ENCODE measurements around the gene CACNA2D3.
"Not testable (repeated sequence)": the region's sequence is repeated elsewhere in the genome, so short reads cannot be mapped to it uniquely, and the experiment has no call there.

Gene CACNA2D3

DNA sequence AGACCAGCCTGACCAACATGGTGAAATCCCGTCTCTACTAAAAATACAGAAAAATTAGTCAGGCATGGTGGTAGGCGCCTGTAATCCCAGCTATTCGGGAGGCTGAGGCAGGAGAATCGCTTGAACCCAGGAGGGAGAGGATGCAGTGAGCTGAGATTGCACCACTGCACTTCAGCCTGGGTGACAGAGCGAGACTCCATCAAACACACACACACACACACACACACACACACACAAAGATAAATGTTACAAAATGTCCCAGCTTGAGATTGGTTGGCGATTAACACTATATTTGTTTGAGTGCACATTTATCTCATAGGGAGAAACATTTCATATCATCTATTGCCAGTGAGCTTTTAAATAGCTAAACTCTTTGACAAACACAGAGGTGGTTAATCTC lies 508.6 kb downstream of the CACNA2D3 start:
- DNase-seq (ENCODE audit: low read depth, low spot score), result not testable (repeated sequence)

DNA sequence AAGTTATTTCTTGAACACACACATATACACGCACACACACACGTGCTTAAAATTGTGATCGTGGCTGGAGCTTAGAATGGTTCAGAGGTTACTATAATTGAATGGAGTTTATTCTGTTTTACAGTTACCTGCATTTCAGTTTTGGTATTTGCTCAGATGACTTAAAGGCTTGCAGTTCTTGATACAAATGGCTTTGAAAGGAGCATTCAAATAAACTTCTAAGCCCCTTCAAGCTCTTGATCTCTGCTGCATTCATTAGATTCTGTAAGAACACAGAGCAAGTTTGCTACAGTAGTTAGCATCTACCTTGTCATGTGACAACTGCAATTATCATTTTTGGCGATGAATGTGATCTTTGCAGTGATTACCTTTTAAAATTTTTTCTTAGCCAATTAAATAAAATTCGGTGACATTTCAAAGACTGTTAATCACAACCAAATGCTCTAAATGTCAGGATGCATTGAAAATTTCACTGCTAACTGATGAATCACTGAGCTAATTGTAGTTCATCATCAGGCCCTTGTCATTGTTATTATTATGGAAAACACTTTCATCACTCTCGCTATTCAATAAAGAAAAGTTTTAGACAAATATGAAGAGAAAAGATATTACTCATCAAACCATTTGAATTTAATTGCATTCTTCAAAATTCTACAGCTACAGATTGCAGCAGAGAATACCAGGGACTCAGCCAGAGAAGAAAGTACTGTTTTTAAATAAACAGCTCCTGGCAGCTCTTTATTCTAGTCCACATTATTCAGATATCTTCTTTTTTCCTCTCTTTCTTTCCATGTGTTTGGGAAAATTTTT lies 509.4 kb downstream of the CACNA2D3 start:
- no peak for DNase-seq (ENCODE audit: low read depth, low spot score)

DNA sequence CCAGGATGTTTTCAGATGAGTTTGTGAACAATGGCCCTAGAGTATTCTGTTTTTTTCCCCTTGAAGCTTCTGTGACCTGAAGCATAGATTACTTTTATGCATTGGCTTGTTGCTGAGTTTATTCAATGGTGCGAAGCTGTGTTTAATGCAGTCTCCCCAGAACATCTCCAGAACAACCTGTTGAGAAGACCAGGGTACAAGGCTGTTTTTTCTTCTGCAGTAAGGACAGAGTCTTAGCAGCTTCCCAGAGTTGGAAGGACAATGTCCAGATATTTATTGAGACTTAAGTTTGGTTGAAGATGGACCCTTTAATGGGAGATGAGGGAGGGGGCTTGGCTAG lies 509.9 kb downstream of the CACNA2D3 start:
- no peak for DNase-seq (ENCODE audit: low read depth, low spot score)

DNA sequence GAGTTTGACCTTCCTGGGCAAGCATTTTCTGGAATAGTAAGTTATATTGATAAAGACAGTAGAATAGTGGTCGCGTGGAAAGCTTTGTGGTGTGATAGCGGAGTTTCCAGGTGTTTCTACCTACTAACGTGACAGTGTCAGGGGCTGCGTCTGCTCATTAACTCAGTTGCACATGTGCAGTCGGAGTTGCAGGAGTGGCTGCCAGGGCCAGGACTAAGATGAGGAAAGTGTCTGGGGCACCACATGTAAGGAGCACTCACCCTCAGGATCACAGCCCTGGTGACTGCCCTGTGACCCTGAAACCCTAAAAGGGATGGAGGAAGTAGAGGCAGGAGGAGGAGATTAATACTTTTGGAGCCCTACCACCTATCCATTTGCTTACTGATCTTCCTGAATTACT lies 510.5 kb downstream of the CACNA2D3 start:
- DNase-seq (ENCODE audit: low read depth, low spot score), result no peak

DNA sequence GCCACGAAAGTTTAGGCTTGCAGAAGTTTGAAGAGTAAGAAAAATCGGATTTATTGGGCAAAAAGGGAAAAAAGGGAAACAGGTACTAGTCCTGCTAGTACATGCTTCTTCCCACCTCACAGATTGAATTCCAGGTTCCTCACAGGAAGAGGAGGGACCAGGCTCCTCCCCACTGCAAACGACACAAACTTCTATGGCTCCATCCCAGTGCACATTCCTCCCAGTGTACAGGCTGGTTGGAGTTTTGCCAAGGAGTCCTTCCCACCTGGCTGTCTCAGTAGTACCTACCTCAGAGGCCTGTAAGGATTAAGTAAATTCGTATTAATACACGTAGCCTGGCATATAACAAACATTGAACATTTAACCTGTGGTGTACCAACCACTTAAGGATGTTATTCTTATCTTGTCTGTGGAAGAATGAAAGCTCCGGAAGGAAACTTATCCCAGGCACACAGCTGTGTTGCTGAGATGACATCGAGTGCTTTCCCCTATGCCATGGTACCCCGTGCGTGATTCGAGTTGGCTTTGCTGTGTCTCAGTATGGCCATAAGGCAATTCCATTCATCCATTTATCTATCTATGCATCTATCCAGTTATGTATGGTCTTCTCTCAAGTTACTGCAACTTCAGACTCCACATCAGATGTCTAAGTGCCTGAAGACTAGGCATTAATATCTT lies 511.2 kb downstream of the CACNA2D3 start:
- no peak for DNase-seq (ENCODE audit: low read depth, low spot score)

DNA sequence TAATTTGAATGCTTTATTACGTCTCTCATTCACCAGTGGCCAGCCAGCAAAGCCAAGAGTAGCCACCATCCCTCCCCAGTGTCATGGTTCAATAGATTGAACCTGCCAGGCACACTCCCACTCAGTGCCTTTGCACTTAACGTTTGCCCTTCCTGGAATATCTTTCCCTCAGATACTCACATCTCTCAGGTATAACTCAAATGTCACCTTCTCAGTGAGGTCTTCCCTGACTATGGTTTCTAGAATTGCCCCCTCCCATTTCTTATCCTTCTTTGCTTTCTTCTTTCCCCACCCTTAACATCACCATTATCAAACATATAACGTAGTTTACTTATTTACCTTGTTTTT lies 511.7 kb downstream of the CACNA2D3 start:
- no peak for DNase-seq (ENCODE audit: low read depth, low spot score)

DNA sequence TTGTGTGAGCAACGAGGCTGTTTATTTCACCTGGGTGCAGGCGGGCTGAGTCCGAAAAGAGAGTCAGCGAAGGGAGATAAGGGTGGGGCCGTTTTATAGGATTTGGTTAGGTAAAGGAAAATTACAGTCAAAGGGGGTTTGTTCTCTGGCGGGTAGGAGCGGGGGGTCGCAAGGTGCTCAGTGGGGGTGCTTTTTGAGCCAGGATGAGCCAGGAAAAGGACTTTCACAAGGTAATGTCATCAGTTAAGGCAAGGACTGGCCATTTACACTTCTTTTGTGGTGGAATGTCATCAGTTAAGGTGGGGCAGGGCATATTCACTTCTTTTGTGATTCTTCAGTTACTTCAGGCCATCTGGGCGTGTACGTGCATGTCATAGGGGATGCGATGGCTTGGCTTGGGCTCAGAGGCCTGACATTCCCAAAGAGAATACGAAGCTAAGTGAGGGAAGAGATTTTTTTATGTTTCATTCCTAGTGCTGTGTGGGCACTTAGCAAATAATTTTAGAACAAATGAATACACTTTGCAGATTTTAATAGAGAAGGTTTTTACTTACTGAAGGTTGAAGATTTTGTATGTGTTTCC lies 517.5 kb downstream of the CACNA2D3 start:
- not testable (repeated sequence) for DNase-seq (ENCODE audit: low read depth, low spot score)

DNA sequence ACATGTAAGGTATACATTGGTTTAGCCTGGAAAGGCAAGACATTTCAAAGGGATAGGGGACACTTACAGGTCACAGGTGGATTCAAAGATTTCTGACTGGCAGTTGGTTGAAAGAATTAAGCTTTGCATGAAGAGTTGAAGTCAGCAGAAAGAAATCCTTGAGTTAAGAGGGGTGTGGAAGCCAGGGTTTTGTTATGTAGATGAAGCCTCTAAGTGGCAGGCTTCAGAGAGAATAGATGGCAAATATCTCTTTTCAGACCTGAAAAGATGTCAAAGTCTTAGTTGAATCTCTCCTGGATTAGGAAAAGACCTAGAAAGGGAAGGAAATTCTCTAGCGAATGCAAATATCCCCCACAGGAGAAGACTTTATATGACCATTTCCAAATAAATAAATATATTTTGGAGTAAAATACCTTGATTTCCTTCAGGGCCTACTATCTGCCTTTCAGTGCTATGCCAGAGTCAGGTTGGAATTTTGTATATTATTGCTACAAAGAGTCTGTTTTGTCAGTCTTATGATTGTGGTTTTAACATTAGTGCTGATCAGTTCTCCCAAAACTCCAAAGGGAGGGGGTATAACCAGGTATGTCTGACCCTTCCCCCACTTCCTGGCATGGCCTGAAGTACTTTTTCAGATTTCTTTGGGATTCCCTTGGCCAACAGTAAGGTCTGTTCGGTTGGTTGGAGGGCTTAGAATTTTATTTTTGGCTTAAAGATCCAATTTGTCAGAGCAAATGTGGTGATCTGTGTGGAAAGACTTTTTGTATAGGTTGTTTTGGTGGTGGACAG lies 519.1 kb downstream of the CACNA2D3 start:
- DNase-seq (ENCODE audit: low read depth, low spot score), result peak; percentile 86

DNA sequence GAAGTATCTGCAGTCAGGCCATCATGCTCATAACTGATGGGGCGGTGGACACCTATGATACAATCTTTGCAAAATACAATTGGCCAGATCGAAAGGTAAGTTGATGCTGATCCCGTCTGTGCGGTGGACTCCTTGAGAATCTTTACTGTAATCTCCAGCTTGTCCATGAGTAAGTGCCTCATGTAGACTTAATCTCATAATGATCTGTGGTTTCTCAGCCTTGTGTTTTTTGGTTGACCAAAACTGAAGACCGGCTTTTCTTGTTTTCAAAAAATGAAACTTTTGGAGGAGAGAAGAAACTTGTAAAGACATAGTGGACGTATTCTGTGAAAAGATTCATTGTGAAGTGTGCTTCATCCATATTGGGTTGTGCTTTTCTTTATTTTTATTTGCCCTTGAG lies 519.8 kb downstream of the CACNA2D3 start:
- DNase-seq (ENCODE audit: low read depth, low spot score), result no peak

DNA sequence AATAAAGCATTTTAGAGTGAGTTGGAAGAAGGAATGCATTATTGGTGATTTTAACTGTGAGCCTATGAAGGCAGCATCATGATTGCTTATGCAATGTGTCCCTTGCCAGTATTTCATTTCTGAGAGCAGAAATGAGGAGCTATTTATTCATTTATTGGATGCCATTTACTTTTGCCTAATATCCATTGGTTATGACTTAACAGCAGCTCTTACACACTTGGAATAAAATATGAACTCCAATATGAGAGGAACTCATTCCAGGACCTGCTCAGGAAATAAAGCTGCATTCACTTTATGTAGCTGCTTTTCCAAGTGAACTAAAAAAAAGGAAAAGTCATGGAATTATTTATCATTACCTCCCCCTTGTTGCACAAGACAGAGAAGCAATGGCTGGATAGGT lies 525.4 kb downstream of the CACNA2D3 start:
- no peak for DNase-seq (ENCODE audit: low read depth, low spot score)

DNA sequence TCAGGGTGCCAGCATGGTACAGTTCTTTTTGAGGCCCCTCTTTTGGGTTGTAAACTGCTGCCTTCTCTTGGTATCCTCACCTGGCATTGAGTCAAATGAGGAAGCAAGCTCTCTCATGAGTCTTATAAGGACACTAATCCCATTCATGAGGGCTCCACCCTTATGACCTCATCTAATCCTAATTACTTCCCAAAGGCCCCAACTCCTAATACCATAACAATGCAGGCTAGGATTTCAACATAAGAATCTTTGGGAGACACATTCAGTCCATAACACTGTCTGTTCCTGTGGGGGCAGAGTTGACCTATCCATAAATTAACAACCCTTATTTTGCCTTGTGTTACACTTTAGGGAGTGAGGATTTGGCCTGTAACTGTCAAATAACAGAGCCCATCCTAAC lies 527.2 kb downstream of the CACNA2D3 start:
- DNase-seq (ENCODE audit: low read depth, low spot score), result no peak

DNA sequence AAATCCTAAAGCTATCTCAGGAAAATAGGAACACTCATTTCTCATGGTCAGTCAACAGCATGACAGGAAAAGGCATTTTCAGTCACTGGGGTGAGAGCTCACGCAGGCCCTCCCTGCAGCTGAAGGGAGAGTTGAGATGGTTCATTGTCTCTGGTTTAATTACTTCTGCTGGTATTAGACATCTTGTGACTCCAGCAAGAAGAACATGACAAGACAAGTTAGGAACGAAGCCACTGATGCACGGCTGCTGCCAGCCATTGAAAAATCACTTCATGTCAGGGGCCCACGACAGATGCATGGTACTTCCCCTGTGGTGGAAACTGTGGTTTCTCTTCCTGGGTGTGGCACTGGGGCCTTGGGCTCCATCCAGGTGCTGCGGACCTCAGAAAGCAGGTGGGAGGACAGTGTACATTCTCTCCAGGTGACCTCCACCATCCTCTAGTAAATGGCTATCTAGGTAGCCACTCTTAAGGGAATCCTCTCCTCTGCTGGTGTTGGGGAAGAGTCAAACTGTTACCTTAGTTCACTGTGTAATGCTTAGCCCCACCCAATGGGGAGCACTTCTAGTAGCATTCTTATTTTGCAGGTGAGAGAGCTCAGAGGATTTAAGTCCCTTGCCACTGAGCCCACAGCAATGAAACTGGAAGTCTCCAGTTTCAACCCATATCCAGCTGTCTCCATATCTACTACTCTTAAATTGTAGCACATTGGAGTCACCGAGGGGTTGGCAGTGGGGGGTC lies 531.3 kb downstream of the CACNA2D3 start:
- no peak for DNase-seq (ENCODE audit: low read depth, low spot score)

DNA sequence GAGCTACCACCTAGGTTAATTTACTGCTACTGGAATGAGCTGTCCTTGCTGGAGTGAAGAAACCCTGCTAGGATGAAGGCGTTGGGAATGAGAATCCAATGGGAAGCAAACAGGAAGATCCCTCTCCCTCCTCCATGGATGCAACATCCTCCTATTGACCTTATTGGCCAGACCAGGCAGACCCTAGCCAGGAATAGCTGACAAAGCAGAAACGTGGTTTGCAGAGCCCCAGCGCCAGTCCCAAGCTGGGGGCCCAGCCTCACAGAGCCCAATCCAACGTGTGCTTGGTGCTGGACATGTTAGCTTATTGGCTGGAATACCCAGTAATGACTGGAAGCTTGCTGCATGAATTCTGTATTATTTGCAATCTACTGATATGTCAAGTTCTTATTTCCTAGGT lies 532.4 kb downstream of the CACNA2D3 start:
- no peak for DNase-seq (ENCODE audit: low read depth, low spot score)

DNA sequence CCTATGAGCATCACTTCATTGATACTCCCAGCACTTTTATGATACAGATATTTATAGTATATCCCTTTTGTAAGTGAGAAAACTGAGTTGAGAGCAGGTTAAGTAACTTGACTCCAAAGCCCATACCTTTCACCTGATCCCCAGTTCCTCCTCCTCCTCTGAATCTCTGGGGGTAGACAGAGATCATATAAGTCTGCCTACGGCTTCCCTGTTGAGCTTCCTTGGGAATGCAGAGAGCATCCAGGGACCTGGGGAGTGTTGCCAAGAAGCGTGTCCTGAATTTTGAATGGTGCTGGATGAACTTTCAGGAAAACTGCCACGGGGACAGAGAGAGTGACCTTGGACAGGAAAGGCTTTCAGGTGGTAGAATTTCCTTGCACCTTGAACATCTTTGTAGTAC lies 537.0 kb downstream of the CACNA2D3 start:
- DNase-seq (ENCODE audit: low read depth, low spot score), result no peak

DNA sequence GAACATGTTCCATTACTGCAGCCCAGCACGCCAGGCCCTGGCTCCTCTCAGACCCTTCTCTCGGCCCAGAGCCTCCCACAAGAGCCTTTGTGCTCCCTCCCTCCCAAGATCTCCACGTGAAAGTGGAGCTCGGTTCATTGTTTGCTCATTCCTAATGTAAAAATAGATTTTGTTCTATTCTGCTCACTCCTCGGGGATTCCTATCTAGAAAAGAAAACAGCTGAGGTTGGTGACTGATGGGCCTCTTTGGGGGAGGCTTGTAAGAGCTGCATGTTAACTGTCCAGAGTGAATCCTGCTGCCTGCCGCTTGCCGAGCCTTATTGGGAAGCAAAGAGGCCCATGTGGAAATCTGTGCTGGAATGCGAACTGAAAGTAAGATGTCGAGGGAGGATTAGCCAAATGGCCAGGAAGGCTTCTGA lies 538.4 kb downstream of the CACNA2D3 start:
- DNase-seq (ENCODE audit: low read depth, low spot score), result no peak

DNA sequence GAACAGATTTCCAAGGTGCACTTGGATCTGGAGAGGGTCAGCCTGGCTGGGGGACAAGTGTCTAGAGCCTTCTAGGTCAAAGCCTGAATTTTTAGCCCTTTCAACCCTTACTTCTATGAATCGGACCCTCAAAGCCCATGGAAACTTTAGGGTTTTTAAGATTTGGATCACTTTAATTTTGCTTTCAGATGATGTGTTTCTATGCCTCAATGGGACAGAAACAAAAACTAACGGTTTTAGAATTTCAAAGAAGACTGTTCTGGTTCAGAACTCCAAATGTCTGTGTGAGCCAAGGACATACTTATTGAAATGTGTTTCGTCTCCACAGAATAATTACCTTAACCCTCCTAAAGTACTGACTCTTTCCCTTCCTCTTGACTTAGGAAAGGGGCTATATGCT lies 538.8 kb downstream of the CACNA2D3 start:
- DNase-seq (ENCODE audit: low read depth, low spot score), result no peak

DNA sequence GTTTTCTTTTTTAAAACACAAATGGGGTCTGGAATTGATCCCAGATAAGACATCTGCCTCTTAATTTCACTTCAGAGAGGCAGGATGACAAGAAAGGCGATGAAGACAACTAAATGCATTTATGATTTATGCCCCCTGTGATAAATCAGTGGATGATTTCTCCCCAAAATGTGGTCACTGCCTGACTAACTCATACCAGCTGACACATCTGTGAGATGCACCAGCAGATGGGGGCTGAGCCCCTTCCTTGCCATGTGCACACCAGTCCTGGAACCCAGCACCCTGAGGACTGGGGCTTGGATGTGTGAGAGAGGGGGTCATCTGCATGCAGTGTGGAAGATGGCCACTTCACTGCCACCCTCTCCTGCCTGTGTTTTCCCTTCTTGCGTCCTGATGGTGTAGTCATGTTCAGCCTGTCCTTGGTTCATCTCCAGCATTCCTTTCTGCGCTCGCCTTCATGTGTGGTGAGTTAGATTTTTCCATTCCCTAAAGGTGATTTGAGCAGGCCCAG lies 541.2 kb downstream of the CACNA2D3 start:
- DNase-seq (ENCODE audit: low read depth, low spot score), result no peak

DNA sequence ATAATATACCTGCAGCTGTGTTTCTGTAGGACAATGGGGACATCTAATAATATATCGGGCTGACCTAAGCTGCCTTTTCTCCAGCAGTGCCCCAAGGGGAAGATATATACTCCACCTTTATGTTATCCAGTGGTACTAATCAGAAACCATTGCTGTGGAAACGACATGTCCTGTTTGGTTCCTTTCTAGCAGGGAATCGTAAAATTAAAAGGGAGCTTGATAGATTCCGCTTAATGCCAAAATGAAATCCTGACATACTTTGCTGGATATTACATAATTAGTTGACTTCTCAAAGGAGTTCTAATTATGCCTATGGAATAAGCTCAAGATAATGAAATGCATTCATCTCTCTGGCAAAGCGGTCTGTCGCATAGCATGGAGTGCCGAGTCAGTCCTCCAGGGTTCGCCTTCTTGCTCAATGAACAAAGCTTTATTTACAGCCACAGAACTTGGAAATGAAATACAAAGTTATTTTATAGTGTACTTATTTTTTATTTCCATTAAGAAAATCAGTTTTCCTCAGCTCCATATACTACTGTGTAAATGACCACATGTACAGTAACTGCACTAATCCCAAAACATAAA lies 542.8 kb downstream of the CACNA2D3 start:
- DNase-seq (ENCODE audit: low read depth, low spot score), result no peak

DNA sequence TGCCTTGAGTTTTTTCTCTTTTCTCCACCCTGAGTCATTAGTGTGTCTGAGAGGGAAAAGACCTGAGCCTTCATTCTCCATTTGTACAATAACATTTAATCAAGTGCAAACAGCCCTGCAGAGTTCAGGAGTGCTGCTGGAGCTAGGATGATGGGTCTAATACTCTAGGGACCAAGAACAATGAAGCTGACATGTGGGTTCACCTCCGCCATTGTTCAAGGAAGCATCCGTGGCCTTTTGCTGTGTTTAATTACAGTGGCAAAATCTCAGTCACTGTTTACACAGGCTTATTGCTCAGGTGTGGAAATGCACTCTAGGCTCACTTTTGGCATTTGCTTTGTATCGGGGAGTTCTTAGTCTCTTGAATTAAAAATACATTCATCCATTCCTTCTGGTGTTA lies 545.9 kb downstream of the CACNA2D3 start:
- no peak for DNase-seq (ENCODE audit: low read depth, low spot score)

DNA sequence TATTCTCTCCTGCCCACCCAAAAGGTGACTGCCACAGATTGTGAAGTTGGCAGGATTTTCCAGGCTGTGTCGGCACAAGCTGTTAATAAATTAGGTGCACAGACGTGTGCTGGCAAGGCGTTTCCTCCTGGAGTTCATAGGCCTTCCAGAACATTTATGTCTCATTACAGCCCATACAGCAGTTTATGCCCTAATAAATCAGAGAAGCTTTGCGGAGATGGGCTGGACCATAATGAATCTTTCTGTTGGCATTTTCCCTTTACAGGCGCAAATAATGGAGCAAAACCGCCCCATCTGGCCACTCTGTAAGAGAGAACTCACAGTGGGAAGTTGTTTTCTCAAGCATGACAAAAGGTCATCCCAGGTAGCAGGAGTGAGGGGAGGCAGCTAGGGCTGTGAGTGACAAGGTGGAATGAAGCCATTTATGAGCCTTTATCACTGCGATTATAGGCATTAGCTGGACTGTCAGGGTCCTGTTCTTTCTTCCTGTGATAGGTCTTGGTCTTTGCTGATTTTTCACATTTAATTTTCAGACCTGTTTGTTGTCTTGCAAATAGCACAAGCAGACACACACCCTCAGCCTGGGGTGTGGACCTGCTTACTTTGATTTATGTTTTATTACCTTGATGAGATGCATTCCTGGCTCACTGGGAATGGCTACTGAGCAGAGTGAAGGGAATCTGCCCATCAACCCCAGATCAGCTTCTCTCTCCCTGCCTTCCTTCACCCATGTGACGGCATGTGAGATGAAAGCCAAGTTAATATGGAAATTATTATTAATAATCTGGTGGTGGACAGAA lies 548.0 kb downstream of the CACNA2D3 start:
- peak; percentile 17 for DNase-seq (ENCODE audit: low read depth, low spot score)

All from iPS DF 19.7 (cell line).